H1 (cell line): ENCODE results near the gene NAV2. TPM values are rescaled to one million over a fixed set of nuclear protein-coding genes. Genes with fewer than 3 reads are reported as not detected.

ENCODE experiments used
- JUN ChIP-seq: IDR thresholded peaks from 2 replicates; pipeline ENCODE4 v1.6.1; 2011; ENCODE audit warnings: low read depth, mild to moderate bottlenecking, improper control_type of control experiment, low read length
- NANOG ChIP-seq: IDR thresholded peaks from 2 replicates; pipeline ENCODE4 v1.6.1; 2011; ENCODE audit warnings: low read length, low read depth, mild to moderate bottlenecking, inconsistent platforms; ENCODE audit not compliant: insufficient read depth, poor library complexity, severe bottlenecking
- USF2 ChIP-seq: IDR thresholded peaks from 2 replicates; pipeline ENCODE4 v1.6.1; 2011; ENCODE audit warnings: low read length, improper control_type of control experiment
- YY1 ChIP-seq: IDR thresholded peaks from 2 replicates; pipeline ENCODE4 v1.6.1; 2011; ENCODE audit warnings: low read depth, mild to moderate bottlenecking, low read length
- polyA plus RNA-seq, 7 experiments: library from polyadenylated mRNA; depleted of rRNA in 3 of 7; stranded (reverse) in 5 of 7; unstranded in 2 of 7; fragments of >200 nt in 5 of 7; fragments of 200-250 nt in 2 of 7; gene quantifications; 1 replicate in 5 of 7; 2 replicates in 1 of 7; 4 replicates in 1 of 7; pipeline versions ENCODE4 v1.2.1 to v1.2.3, GENCODE V29; 2011 to 2013; ENCODE audit warnings: missing spikeins in 2 of 7, mixed read lengths in 2 of 7
- total RNA-seq: library from RNA; stranded (reverse); fragmentation: NEBNext Ultra II Directional; extraction: Animal tissue kit (Norgen Biotek cat#: 25700); gene quantifications from 2 replicates; pipeline ENCODE4 v1.2.1, GENCODE V29; 2021

Gene NAV2
- total and polyA plus RNA-seq, 2 of the 8 experiments (the other 6 are each of a cell fraction or from before 2014, with no cell fraction given): 35.6 to 73.6 TPM

- TF ChIP-seq USF2 (no peak), YY1 (no peak), NANOG (no peak), JUN (no peak)
These were observed 323.3 kb downstream of the NAV2 start (continued) for GRCh38 chr11:20035701-20036601.
